ENCODE data around the gene NR2E1. TPM values are rescaled to one million over a fixed set of nuclear protein-coding genes. Genes with fewer than 3 reads are reported as not detected.

The NR2E1 gene
- total RNA-seq, 6 donors from 2014 or later = not detected

GRCh38 chr6:108235127-108235526, 69.3 kb downstream of the NR2E1 start:
- Histone ChIP-seq H3K4me3 (no peak overlapping the region), H3K27me3 (no peaks in the 10 kb centered on the region), H3K4me1 (peaks cover 0 to 4% (median 0%) of the 10 kb centered on the region in 4 donors), H3K27ac (no peak overlapping the region), H3K9me3 (no peaks in the 10 kb centered on the region), H3K36me3 (peaks cover 0 to 17% (median 3%) of the 10 kb centered on the region in 4 donors)
- ATAC-seq (ENCODE audit: low FRiP score in 2 of 2) (no peak), DNase-seq (no peak)
- WGBS, 2 donors = 81 to 85% methylated on average over 4 of the region's 4 CpGs
- TF ChIP-seq CTCF (IDR thresholded peaks at IDR 0.05) = no peak
- no peak for TF ChIP-seq POLR2AphosphoS5 (IDR thresholded peaks at IDR 0.05)
- TF ChIP-seq POLR2A (IDR thresholded peaks at IDR 0.05) = no peak
- TF ChIP-seq EP300 (IDR thresholded peaks at IDR 0.05) = no peak

GRCh38 chr6:108236791-108237190, 71.0 kb downstream of the NR2E1 start:
- WGBS, 2 donors = 50 to 66% methylated on average over 2 of the region's 2 CpGs
- TF ChIP-seq EP300 (IDR thresholded peaks at IDR 0.05) = no peak
- TF ChIP-seq POLR2AphosphoS5 (IDR thresholded peaks at IDR 0.05) = no peak
- TF ChIP-seq POLR2A (IDR thresholded peaks at IDR 0.05) = no peak
- TF ChIP-seq CTCF (IDR thresholded peaks at IDR 0.05) = no peak

GRCh38 chr6:108238322-108238721, 72.5 kb downstream of the NR2E1 start:
- H3K27me3 ChIP-seq = no peaks in the 10 kb centered on the region
- peaks cover 0 to 4% (median 0%) of the 10 kb centered on the region in 4 donors for H3K4me1 ChIP-seq
- TF ChIP-seq EP300 (IDR thresholded peaks at IDR 0.05) (no peak), POLR2A (IDR thresholded peaks at IDR 0.05) (no peak), CTCF (IDR thresholded peaks at IDR 0.05) (no peak), POLR2AphosphoS5 (IDR thresholded peaks at IDR 0.05) (no peak)
- H3K36me3 ChIP-seq = peaks cover 0 to 17% (median 3%) of the 10 kb centered on the region in 4 donors
- H3K4me3 ChIP-seq = no peak overlapping the region
- ATAC-seq (ENCODE audit: low FRiP score in 2 of 2) (peak in 1 of 2 donors; percentile 80), DNase-seq (peak in 1 of 2 donors; percentile 38)
- no peak overlapping the region for H3K27ac ChIP-seq
- peaks cover 0 to 3% (median 0%) of the 10 kb centered on the region in 4 donors for H3K9me3 ChIP-seq
- 80 to 85% methylated on average over 4 of the region's 4 CpGs for WGBS, 2 donors

More at GRCh38 chr6:108236791-108237190, 71.0 kb downstream of the NR2E1 start:
- no peak for ATAC-seq (ENCODE audit: low FRiP score in 2 of 2)
- no peak for DNase-seq
- H3K27me3 ChIP-seq = no peaks in the 10 kb centered on the region
- peaks cover 0 to 17% (median 3%) of the 10 kb centered on the region in 4 donors for H3K36me3 ChIP-seq
- H3K4me3 ChIP-seq = no peak overlapping the region
- no peak overlapping the region for H3K27ac ChIP-seq
- H3K4me1 ChIP-seq = peaks cover 0 to 4% (median 0%) of the 10 kb centered on the region in 4 donors
- no peaks in the 10 kb centered on the region for H3K9me3 ChIP-seq

Other genes starting within 250 kb of the NR2E1 start
- 100 to 1,000 TPM in 1 of 6 donors, 10 to 100 TPM in 5; 35.0 to 111 (median 77.9) TPM for gene SEC63, start 207.8 kb upstream of the NR2E1 start, total RNA-seq
- 10 to 100 TPM; 13.6 to 90.9 (median 49.9) TPM for gene OSTM1, start 91.3 kb upstream of the NR2E1 start, total RNA-seq
- gene SNX3, start 95.0 kb downstream of the NR2E1 start, total RNA-seq = 100 to 1,000 TPM in 3 of 6 donors, 10 to 100 TPM in 3; 46.1 to 173 (median 109) TPM
- gene AFG1L, start 129.0 kb downstream of the NR2E1 start, total RNA-seq = 10 to 100 TPM in 1 of 6 donors, 1 to 10 TPM in 5; 2.6 to 19.9 (median 7.0) TPM

All from upper lobe of left lung (tissue), 6 donors.